HG03521 (cell line): ENCODE data around the gene CUL9.
A peak's percentile ranks its signal among the peaks of the same experiment; 100 is the strongest.

Experiments
- ATAC-seq: cut with Tn5 transposase; IDR thresholded peaks from one replicate; pipeline ENCODE4 v1.9.1; 2021; ENCODE audit warnings: mild to moderate bottlenecking, moderate library complexity; ENCODE audit not compliant: unreplicated experiment

CUL9 gene

DNA sequence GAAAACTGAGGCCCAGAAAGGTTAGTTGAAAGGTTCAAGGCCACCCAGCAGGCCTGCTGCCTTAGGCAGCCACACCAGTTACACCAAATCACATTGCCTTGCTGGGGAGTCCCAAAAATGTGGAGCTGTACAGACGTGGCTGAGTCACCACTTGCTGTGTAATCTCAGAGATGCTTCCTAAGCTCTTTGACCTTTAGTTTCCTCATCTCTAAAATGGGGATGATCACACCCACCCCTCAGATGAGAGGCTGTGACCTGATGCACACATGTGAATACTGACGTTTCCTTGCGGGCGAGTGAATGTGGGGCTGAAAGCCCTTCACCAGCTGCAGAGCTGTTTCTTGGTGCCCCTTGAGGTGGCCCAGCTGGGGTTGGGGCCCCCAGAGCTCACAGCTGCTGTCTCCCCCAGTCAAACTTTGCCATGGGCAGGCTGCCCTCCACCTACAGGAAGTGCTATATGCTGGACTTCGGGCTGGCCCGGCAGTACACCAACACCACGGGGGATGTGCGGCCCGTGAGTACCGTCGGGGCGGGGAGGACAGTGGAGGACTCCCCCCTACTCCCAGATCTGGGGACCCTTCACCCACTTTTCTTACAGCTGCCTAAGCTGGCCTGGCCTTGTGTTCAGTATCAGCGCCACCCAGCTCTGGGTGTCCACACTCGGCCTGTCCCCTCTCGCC, 72.3 kb downstream of the CUL9 start:
- ATAC-seq = no peak

DNA sequence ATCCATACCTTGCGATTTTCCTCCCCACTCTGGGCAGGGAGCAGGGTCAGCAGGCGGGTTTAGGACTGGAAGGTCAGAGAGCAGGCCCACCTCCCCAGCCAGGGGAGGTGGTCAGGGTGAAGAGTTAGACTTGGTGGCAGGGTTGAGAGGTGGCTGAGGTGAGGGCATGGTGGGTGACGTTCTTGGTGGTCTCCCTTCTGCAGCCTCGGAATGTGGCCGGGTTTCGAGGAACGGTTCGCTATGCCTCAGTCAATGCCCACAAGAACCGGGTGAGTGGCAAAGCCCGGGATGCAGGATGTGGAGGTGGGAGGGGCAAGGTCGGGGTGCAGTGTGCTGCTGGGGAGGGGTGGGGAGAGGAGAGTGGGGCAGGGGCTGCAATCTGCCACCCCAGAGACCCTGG, 72.8 kb downstream of the CUL9 start:
- no peak for ATAC-seq

DNA sequence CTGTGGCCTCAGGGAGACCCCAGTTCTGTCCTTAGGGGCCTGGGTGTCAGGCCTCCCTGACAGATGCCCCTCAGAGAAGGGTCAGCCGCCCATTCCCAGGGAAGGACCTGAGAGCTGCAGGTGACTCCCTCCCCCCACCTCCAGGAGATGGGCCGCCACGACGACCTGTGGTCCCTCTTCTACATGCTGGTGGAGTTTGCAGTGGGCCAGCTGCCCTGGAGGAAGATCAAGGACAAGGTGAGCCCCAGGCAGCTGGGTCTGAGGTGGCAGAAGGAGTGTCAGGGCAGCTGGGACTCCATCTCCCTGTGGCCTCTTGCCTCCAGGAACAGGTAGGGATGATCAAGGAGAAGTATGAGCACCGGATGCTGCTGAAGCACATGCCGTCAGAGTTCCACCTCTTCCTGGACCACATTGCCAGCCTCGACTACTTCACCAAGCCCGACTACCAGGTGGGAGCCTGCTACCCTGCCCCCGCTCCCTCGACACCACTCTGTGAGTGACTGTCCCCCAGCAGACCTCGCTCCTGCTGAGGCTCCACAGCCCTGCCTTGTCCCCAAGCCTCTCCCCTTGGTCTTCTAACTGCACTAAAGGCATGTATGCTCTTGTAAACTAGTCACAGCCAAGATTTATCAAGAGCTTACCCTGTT, 73.5 kb downstream of the CUL9 start:
- no peak for ATAC-seq

GRCh38 chr6:43256670-43257366, 74.8 kb downstream of the CUL9 start:
- ATAC-seq = no peak

DNA sequence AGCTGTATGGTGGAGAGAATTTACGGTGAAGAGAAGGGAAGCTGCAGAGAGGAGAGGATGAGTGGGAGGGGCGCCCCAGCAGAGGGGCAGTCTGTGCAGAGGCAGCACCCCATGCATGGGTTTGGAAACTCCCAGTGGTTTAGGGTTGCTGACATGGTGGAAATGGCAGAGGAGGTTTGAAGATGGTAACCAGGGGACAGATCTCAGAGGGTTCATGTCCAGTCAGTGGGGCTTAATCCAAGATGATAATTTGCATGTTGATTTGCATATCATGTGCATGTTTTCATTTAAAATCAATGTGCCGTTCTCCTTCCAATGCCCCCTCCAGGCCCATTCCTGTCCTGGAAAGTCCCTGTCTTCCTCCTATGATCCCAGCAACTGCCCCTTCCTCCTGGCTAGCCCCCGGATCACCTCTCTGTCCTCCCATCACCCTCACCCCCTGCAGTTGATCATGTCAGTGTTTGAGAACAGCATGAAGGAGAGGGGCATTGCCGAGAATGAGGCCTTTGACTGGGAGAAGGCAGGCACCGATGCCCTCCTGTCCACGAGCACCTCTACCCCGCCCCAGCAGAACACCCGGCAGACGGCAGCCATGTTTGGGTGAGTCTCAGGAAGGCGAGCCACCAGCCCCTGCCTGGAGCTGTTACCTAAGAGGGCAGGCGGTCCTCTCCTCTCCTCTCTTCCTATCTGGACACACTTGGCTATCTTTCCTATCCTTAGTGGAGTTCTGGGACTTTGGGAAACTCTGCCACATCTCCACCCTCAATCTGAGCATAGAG, 75.6 kb downstream of the CUL9 start:
- no peak for ATAC-seq

DNA sequence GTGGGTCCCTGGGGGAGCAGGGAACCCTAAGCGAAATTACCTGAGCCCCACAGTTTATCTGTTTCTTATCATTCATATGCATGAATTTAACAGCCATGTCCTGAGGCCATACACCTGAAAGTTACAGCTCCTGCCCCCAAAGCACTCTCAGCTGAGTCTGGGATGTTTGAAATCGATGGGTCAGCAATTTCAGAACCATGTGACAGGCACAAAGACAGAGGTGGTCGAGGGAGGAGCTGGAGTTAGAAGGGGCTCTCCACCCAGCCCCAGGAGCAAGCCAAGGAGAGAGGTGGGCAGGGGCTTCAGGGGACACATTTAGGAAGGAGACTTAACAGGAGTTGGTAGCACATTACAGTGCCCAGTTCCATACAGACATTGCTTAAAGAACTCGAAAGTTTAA, 76.2 kb downstream of the CUL9 start:
- no peak for ATAC-seq

DNA sequence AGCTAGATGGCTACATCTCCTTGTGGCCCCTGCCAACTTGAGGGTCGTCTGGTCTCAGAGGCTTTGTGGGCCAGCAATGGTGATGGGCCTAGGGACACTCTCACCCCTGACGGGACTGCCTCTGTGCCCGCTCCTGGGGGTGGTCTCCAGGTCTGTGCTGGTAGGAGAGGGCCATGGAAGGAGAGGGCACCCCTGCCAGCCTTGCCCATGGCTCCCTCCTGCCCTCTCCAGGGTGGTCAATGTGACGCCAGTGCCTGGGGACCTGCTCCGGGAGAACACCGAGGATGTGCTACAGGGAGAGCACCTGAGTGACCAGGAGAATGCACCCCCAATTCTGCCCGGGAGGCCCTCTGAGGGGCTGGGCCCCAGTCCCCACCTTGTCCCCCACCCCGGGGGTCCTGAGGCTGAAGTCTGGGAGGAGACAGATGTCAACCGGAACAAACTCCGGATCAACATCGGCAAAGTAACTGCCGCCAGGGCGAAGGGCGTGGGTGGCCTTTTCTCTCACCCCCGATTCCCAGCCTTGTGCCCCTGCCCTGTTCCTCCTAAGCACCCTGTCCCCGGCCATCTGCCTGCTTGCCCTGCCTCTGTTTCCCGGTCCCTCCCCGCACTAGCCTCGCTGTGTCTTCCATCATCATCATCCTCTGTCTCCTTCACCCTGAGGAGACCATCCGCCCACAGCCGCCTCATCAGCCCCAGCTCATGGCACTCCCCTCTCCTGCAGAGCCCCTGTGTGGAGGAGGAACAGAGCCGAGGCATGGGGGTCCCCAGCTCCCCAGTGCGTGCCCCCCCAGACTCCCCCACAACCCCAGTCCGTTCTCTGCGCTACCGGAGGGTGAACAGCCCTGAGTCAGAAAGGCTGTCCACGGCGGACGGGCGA, 77.1 kb downstream of the CUL9 start:
- ATAC-seq = no peak

DNA sequence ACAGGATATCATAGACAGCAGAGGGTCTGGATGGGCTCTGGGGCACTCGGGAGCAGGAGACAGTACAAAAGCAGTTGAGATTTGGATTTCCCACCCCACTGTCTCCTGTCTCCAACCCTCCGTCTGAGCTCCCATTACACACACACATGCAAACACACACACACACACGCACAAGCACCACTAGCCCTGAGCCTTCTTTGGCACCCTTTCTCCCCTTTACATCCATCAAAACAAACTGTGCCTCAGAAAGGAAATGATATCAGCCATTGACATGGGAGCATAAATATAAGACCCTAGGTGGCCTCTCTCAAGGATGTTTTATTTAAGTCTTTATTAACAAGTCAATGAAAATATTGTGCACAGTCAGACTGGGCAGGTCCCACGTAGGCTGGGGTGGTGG, 78.8 kb downstream of the CUL9 start:
- no peak for ATAC-seq

DNA sequence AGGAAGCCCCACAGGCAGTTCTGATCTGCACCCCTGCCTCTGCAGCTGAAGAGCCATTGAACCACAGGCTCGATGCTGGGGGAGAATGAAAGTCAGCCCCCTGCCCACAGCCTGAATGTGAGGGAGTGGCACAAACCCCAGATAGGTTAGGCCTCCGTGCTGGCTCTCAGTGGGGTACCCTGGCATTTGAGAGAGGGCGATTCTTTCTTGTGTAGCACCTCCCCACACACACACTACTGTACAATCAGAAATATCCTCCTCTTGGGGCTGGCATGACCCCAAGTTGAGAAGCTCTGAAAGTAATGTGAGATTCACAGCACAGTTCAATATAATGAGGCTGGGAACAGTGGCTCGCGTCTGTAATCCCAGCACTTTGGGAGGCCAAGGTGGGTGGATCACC, 79.2 kb downstream of the CUL9 start:
- no peak for ATAC-seq

- no peak for ATAC-seq
Observed at GRCh38 chr6:43262000-43262779, 80.2 kb downstream of the CUL9 start.

DNA sequence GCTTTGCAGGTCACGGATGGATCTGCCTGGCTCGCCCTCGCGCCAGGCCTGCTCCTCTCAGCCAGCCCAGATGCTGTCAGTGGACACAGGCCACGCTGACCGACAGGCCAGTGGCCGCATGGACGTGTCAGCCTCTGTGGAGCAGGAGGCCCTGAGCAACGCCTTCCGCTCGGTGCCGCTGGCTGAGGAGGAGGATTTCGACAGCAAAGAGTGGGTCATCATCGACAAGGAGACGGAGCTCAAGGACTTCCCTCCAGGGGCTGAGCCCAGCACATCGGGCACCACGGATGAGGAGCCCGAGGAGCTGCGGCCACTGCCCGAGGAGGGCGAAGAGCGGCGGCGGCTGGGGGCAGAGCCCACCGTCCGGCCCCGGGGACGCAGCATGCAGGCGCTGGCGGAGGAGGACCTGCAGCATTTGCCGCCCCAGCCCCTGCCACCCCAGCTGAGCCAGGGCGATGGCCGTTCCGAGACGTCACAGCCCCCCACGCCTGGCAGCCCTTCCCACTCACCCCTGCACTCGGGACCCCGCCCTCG, 80.9 kb downstream of the CUL9 start:
- ATAC-seq = no peak

DNA sequence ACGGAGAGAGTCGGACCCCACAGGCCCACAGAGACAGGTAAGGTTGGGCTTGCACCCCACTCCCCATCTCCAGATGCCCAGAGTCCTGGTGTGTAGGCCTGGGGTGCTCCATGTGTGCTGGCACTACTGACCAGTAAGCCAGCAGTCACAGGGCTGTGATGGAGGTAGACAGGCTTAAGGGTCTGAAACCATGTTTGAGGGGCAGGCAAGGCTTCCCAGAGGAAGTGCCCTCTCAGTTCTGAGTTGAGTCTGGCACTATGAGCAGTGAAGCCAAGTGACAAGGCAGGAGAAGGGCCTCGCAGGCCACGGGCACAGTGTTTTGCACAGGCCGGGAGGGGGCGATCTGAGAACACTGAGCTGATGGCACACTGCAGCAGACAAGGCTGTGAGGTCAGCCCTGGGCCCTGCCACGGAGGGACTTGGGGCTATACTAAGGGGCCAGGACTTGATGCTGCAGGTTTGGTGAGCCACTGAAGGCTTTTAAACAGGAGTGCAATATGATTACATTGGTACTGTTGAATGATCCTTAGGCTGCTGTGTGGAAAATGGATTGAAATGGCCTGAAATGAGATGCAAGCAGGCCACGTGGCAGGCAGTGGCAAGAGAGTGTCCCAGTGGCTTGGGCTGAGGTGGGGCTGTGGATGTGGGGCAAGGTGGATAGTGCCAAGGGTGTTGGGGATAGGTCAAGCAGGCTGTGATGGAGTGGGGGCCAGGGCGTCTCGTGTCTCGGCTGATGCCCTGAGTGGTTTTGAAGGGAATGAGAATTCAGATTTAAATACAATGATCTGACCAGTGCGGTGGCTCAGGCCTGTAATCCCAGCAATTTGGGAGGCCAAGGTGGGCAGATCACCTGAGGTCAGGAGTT, 81.5 kb downstream of the CUL9 start:
- peak; percentile 68 for ATAC-seq

- no peak for ATAC-seq
Observed at GRCh38 chr6:43264599-43265145, 82.7 kb downstream of the CUL9 start.

DNA sequence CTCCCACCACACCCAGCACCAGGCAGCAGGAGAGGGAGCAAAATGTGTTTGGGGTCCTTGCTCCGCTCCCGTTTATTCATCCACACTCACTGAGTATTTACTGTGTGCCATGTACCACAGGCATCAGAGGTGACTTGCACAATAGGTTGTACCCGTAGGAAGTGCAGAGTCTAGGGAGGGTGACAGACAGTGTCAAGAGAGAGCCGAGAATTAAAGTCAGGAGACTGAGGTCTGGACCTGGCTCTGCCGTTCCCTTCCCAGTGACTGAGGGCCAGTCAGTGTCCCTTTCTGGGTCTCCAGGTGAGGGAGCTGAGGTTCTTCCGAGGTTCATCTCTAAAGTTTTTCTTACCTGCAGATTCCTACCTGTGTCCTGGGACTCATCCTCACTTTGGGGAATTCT, 83.6 kb downstream of the CUL9 start:
- no peak for ATAC-seq

DNA sequence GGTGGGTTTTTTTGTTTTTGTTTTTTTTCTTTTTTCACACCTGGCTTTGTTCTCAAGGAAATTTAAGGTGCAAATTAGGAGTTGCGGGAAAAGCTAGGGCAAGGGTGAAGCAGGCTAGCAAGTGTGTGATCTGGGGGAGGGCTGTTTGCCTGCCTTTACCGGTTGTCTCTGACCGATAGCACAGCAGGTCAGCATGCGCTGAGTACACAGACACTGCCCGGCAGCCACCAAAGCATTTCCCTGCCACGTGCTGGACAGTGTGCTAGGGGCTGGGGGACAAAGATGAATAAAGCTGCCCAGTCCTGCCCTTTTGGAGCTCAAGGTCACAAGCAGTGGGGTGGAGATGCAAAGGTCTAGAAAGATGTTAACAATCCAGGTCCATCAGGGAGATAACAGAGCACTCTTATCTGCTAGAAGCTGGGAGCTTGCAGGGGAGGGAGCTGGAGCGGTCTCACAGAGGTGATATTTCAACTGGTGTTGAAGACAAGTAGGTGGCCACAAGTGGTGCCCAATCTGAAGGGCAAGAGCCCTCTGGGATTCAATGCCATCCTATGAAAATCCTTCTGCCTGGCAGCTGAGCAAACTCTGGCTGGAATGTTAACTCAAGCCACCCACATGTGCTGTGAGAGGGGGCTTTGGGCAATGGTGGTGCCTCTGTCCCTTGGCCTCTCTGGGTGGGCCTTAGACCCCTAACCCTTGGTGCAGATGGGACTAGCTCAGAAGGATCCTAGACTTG, 85.8 kb downstream of the CUL9 start:
- ATAC-seq = no peak

GRCh38 chr6:43268355-43268700, 86.3 kb downstream of the CUL9 start:
- ATAC-seq = no peak

GRCh38 chr6:43268782-43269272, 86.8 kb downstream of the CUL9 start:
- ATAC-seq = no peak
